IPS-20b (cell line): ENCODE measurements around the gene MED13L.

Experiments
- H3K27ac ChIP-seq: one replicate; pipeline ENCODE4 v1.5.1; 2013; ENCODE audit warnings: low read length
- H3K27me3 ChIP-seq: 2 replicates; pipeline ENCODE4 v1.6.1; 2013; ENCODE audit warnings: mild to moderate bottlenecking, low read length, inconsistent platforms; ENCODE audit not compliant: insufficient read depth
- H3K36me3 ChIP-seq: 2 replicates; pipeline ENCODE4 v1.6.1; 2013; ENCODE audit warnings: low read depth, mild to moderate bottlenecking, inconsistent platforms, low read length, moderate library complexity; ENCODE audit not compliant: insufficient read depth
- H3K4me1 ChIP-seq: 2 replicates; pipeline ENCODE4 v1.6.1; 2013; ENCODE audit warnings: mild to moderate bottlenecking, control low read depth, inconsistent platforms, low read length, moderate library complexity; ENCODE audit not compliant: insufficient read depth
- H3K4me3 ChIP-seq: 2 replicates; pipeline ENCODE4 v1.5.1; 2013; ENCODE audit warnings: mild to moderate bottlenecking, low read length, inconsistent platforms
- H3K9ac ChIP-seq: 2 replicates; pipeline ENCODE4 v1.6.1; 2013; ENCODE audit warnings: low read depth, mild to moderate bottlenecking, inconsistent platforms, low read length, moderate library complexity
- H3K9me3 ChIP-seq: 2 replicates; pipeline ENCODE4 v1.6.1; 2013; ENCODE audit warnings: mild to moderate bottlenecking, low read depth, low read length, inconsistent platforms; ENCODE audit not compliant: insufficient read depth

MED13L gene

GRCh38 chr12:116000252-116000651, 277.2 kb downstream of the MED13L start:
- Histone ChIP-seq H3K4me1 (no peaks in the 10 kb centered on the region), H3K36me3 (peaks cover 48% of the 10 kb centered on the region), H3K27me3 (no peaks in the 10 kb centered on the region)

GRCh38 chr12:115999582-115999981, 277.9 kb downstream of the MED13L start:
- Histone ChIP-seq H3K27ac (no peak overlapping the region), H3K9ac (no peak overlapping the region), H3K36me3 (peaks cover 43% of the 10 kb centered on the region), H3K27me3 (no peaks in the 10 kb centered on the region), H3K4me3 (no peak overlapping the region), H3K9me3 (no peaks in the 10 kb centered on the region), H3K4me1 (no peaks in the 10 kb centered on the region)

More at GRCh38 chr12:116000252-116000651, 277.2 kb downstream of the MED13L start:
- no peak overlapping the region for H3K27ac ChIP-seq
- no peak overlapping the region for H3K4me3 ChIP-seq
- H3K9me3 ChIP-seq, result no peaks in the 10 kb centered on the region
- H3K9ac ChIP-seq, result no peak overlapping the region

- Histone ChIP-seq H3K9ac (no peak overlapping the region), H3K9me3 (no peaks in the 10 kb centered on the region), H3K27ac (no peak overlapping the region), H3K4me1 (no peaks in the 10 kb centered on the region), H3K27me3 (no peaks in the 10 kb centered on the region), H3K36me3 (peaks cover 39% of the 10 kb centered on the region), H3K4me3 (no peak overlapping the region)
Measured at GRCh38 chr12:115998794-115999478, 278.6 kb downstream of the MED13L start.

- no peak overlapping the region for H3K4me3 ChIP-seq
- H3K9ac ChIP-seq, result no peak overlapping the region
- no peaks in the 10 kb centered on the region for H3K9me3 ChIP-seq
- H3K36me3 ChIP-seq, result peaks cover 38% of the 10 kb centered on the region
- no peak overlapping the region for H3K27ac ChIP-seq
- H3K4me1 ChIP-seq, result no peaks in the 10 kb centered on the region
- no peaks in the 10 kb centered on the region for H3K27me3 ChIP-seq
Measured at GRCh38 chr12:115998119-115998633, 279.3 kb downstream of the MED13L start.

GRCh38 chr12:115993737-115994136, 283.8 kb downstream of the MED13L start:
- no peaks in the 10 kb centered on the region for H3K27me3 ChIP-seq
- no peaks in the 10 kb centered on the region for H3K9me3 ChIP-seq
- no peak overlapping the region for H3K4me3 ChIP-seq
- no peak overlapping the region for H3K27ac ChIP-seq
- H3K9ac ChIP-seq, result no peak overlapping the region
- H3K36me3 ChIP-seq, result peaks cover 56% of the 10 kb centered on the region
- peaks cover 5% of the 10 kb centered on the region; the same call in 1 of the 2 replicates for H3K4me1 ChIP-seq

- Histone ChIP-seq H3K4me1 (peaks cover 16% of the 10 kb centered on the region; the same call in 1 of the 2 replicates), H3K4me3 (no peak overlapping the region), H3K27ac (no peak overlapping the region), H3K36me3 (peaks cover 52% of the 10 kb centered on the region), H3K27me3 (no peaks in the 10 kb centered on the region), H3K9me3 (no peaks in the 10 kb centered on the region), H3K9ac (no peak overlapping the region)
Measured at GRCh38 chr12:115990241-115990640, 287.3 kb downstream of the MED13L start.

GRCh38 chr12:115988625-115989563, 288.6 kb downstream of the MED13L start:
- Histone ChIP-seq H3K36me3 (peaks cover 57% of the 10 kb centered on the region), H3K4me3 (no peak overlapping the region), H3K27me3 (no peaks in the 10 kb centered on the region), H3K9me3 (no peaks in the 10 kb centered on the region), H3K27ac (no peak overlapping the region), H3K9ac (no peak overlapping the region), H3K4me1 (peaks cover 16% of the 10 kb centered on the region; the same call in 1 of the 2 replicates)

GRCh38 chr12:115988212-115988611, 289.3 kb downstream of the MED13L start:
- peaks cover 64% of the 10 kb centered on the region for H3K36me3 ChIP-seq
- no peak overlapping the region for H3K9ac ChIP-seq
- no peaks in the 10 kb centered on the region for H3K9me3 ChIP-seq
- H3K27ac ChIP-seq, result no peak overlapping the region
- H3K4me1 ChIP-seq, result peaks cover 16% of the 10 kb centered on the region; the same call in 1 of the 2 replicates
- H3K27me3 ChIP-seq, result no peaks in the 10 kb centered on the region
- no peak overlapping the region for H3K4me3 ChIP-seq

- H3K9me3 ChIP-seq, result no peaks in the 10 kb centered on the region
- H3K27ac ChIP-seq, result no peak overlapping the region
- no peaks in the 10 kb centered on the region for H3K27me3 ChIP-seq
- peaks cover 62% of the 10 kb centered on the region for H3K36me3 ChIP-seq
- H3K9ac ChIP-seq, result no peak overlapping the region
- H3K4me3 ChIP-seq, result no peak overlapping the region
- peaks cover 20% of the 10 kb centered on the region; the same call in 1 of the 2 replicates for H3K4me1 ChIP-seq
Measured at GRCh38 chr12:115984616-115985015, 292.9 kb downstream of the MED13L start.

GRCh38 chr12:115983226-115983798, 294.2 kb downstream of the MED13L start:
- Histone ChIP-seq H3K27ac (no peak overlapping the region), H3K4me3 (no peak overlapping the region), H3K4me1 (peaks cover 10% of the 10 kb centered on the region; the same call in 1 of the 2 replicates), H3K9me3 (no peaks in the 10 kb centered on the region), H3K27me3 (no peaks in the 10 kb centered on the region), H3K9ac (no peak overlapping the region), H3K36me3 (peaks cover 58% of the 10 kb centered on the region)

- Histone ChIP-seq H3K27ac (no peak overlapping the region), H3K4me3 (no peak overlapping the region), H3K9me3 (no peaks in the 10 kb centered on the region), H3K4me1 (peaks cover 4% of the 10 kb centered on the region; the same call in 1 of the 2 replicates), H3K9ac (no peak overlapping the region), H3K27me3 (no peaks in the 10 kb centered on the region), H3K36me3 (peaks cover 43% of the 10 kb centered on the region)
Measured at GRCh38 chr12:115980339-115980738, 297.2 kb downstream of the MED13L start.
